ENCODE data around the gene ESPNL. TPM values are rescaled to one million over a fixed set of nuclear protein-coding genes. Genes with fewer than 3 reads are reported as not detected.
"Not testable (repeated sequence)": the region's sequence is repeated elsewhere in the genome, so short reads cannot be mapped to it uniquely, and the experiment has no call there.

The ESPNL gene
- total RNA-seq, 3 donors from 2014 or later: 0.23 to 0.63 (median 0.47) TPM

- no peaks in the 10 kb centered on the region for H3K36me3 ChIP-seq (ENCODE audit: low read depth)
- no peaks in the 10 kb centered on the region for H3K9me3 ChIP-seq
- peaks cover 10% of the 10 kb centered on the region for H3K4me1 ChIP-seq (ENCODE audit: low read depth)
- DNase-seq (peak; percentile 66 to 73 (median 71)), ATAC-seq (peak; percentile 92)
- TF ChIP-seq CTCF (IDR thresholded peaks at IDR 0.05): no peak
- intact Hi-C loops (cut with DNase I, micrococcal nuclease): no loop called here
- no peak overlapping the region for H3K4me3 ChIP-seq
Observed at GRCh38 chr2:238107525-238108422, 7.6 kb downstream of the ESPNL start.

GRCh38 chr2:238108423-238109183, 8.5 kb downstream of the ESPNL start:
- ATAC-seq (peak; percentile 30), DNase-seq (peak in 1 of 3 donors; percentile 63)
- peaks cover 10% of the 10 kb centered on the region for H3K4me1 ChIP-seq (ENCODE audit: low read depth)
- TF ChIP-seq CTCF (IDR thresholded peaks at IDR 0.05): no peak
- no peak overlapping the region for H3K4me3 ChIP-seq
- intact Hi-C loops (cut with DNase I, micrococcal nuclease): no loop called here
- no peaks in the 10 kb centered on the region for H3K9me3 ChIP-seq
- H3K36me3 ChIP-seq (ENCODE audit: low read depth): no peaks in the 10 kb centered on the region

GRCh38 chr2:238113611-238114010, 13.5 kb downstream of the ESPNL start:
- Histone ChIP-seq H3K9me3 (no peaks in the 10 kb centered on the region), H3K4me3 (no peak overlapping the region), H3K36me3 (ENCODE audit: low read depth) (no peaks in the 10 kb centered on the region), H3K4me1 (ENCODE audit: low read depth) (no peaks in the 10 kb centered on the region)
- TF ChIP-seq CTCF (IDR thresholded peaks at IDR 0.05): no peak
- intact Hi-C loops (cut with DNase I, micrococcal nuclease): no loop called here
- DNase-seq: peak in 1 of 3 donors; percentile 14
- ATAC-seq: no peak

GRCh38 chr2:238114331-238114841, 14.2 kb downstream of the ESPNL start:
- no peaks in the 10 kb centered on the region for H3K9me3 ChIP-seq
- H3K4me1 ChIP-seq (ENCODE audit: low read depth): no peaks in the 10 kb centered on the region
- DNase-seq (peak in 2 of 3 donors; percentile 15 to 39), ATAC-seq (no peak)
- intact Hi-C loops (cut with DNase I, micrococcal nuclease): no loop called here
- TF ChIP-seq CTCF (IDR thresholded peaks at IDR 0.05): no peak
- H3K4me3 ChIP-seq: no peak overlapping the region
- no peaks in the 10 kb centered on the region for H3K36me3 ChIP-seq (ENCODE audit: low read depth)

- H3K9me3 ChIP-seq: no peaks in the 10 kb centered on the region
- ATAC-seq (no peak), DNase-seq (peak in 2 of 3 donors; percentile 13 to 40)
- no peak for TF ChIP-seq CTCF (IDR thresholded peaks at IDR 0.05)
- no peak overlapping the region for H3K4me3 ChIP-seq
- no peaks in the 10 kb centered on the region for H3K36me3 ChIP-seq (ENCODE audit: low read depth)
- H3K4me1 ChIP-seq (ENCODE audit: low read depth): no peaks in the 10 kb centered on the region
- intact Hi-C loops (cut with DNase I, micrococcal nuclease): no loop called here
Observed at GRCh38 chr2:238114851-238115660, 14.9 kb downstream of the ESPNL start.

- ATAC-seq; H3K9me3 ChIP-seq; H3K36me3 ChIP-seq (ENCODE audit: low read depth); H3K4me3 ChIP-seq; H3K4me1 ChIP-seq (ENCODE audit: low read depth); intact Hi-C loops (cut with DNase I, micrococcal nuclease): not testable (repeated sequence)
- peak in 1 of 3 donors; percentile 20 for DNase-seq
Observed at GRCh38 chr2:238115709-238116108, 15.6 kb downstream of the ESPNL start.

All from mucosa of descending colon (tissue), 3 donors.